B cell (primary cell): ENCODE data around the gene CBX7. TPM values are rescaled to one million over a fixed set of nuclear protein-coding genes. Genes with fewer than 3 reads are reported as not detected.

Experiments used
- ATAC-seq: fragments of 200-7000 bp; cut with Tn5 transposase; one replicate; pipeline ENCODE4 v1.10.0; 2021; ENCODE audit warnings: low read depth, mild to moderate bottlenecking, moderate number of reproducible peaks, moderate library complexity
- CTCF ChIA-PET: fragments of 350-600 bp; sonication (Branson Sonifier 250); formaldehyde crosslinking; loops from one replicate; lab custom pipeline; 2021; ENCODE audit warnings: antibody characterized with exemption, inconsistent platforms; lab: Charles Lee
- POLR2A ChIA-PET: fragments of 350-600 bp; sonication (Branson Sonifier 250); formaldehyde crosslinking; loops from one replicate; lab custom pipeline; 2021; ENCODE audit warnings: antibody characterized with exemption; lab: Charles Lee
- DNase-seq: peaks from one replicate; pipeline ENCODE4 v3.0.0; 2013
- H2AFZ ChIP-seq: 2 replicates; pipeline ENCODE4 v1.6.1; 2012; ENCODE audit warnings: mild to moderate bottlenecking, low read depth, low read length; ENCODE audit not compliant: insufficient read depth, poor library complexity, severe bottlenecking
- H3K27ac ChIP-seq, 2 donors: 1 replicate in 1 of 2; 2 replicates in 1 of 2; pipeline ENCODE4 v1.5.1; 2012 to 2013; ENCODE audit warnings: low read length in 2 of 2, mild to moderate bottlenecking in 2 of 2, moderate library complexity in 1 of 2
- H3K27me3 ChIP-seq, 4 experiments: fragments of 200-600 bp in 1 of 4; sonication (generic) in 1 of 4; replicated peaks in 1 of 4; 1 replicate in 2 of 4; 2 replicates in 2 of 4; pipeline versions ENCODE4 v1.6.1 to v1.7.0; 2013 to 2016; ENCODE audit warnings: low read length in 3 of 4, mild to moderate bottlenecking in 2 of 4, mixed read lengths in 1 of 4, moderate library complexity in 1 of 4; ENCODE audit not compliant: insufficient read depth in 4 of 4, control insufficient read depth in 3 of 4; ENCODE audit errors: control extremely low read depth in 1 of 4
- H3K36me3 ChIP-seq, 2 experiments: replicated peaks in 1 of 2; 1 replicate in 1 of 2; 2 replicates in 1 of 2; pipeline versions ENCODE4 v1.6.1 to v1.7.1; 2013; ENCODE audit warnings: low read length in 1 of 2; ENCODE audit not compliant: insufficient read depth in 2 of 2, control insufficient read depth in 1 of 2; ENCODE audit errors: control extremely low read depth in 1 of 2, extremely low read depth in 1 of 2
- H3K4me1 ChIP-seq, 2 donors: fragments of 200-600 bp in 1 of 2; sonication (generic) in 1 of 2; 1 replicate in 1 of 2; 2 replicates in 1 of 2; pipeline versions ENCODE4 v1.5.1 to v1.6.1; 2013 to 2017; ENCODE audit warnings: low read length in 2 of 2; ENCODE audit not compliant: control insufficient read depth in 2 of 2, insufficient read depth in 2 of 2
- H3K4me2 ChIP-seq: replicated peaks from 2 replicates; pipeline ENCODE3; 2012; ENCODE audit warnings: mild to moderate bottlenecking, low read depth, low read length; ENCODE audit not compliant: poor library complexity, severe bottlenecking
- H3K4me3 ChIP-seq, 5 experiments: fragments of 200-600 bp in 1 of 5; sonication (generic) in 1 of 5; 1 replicate in 3 of 5; 2 replicates in 2 of 5; pipeline versions ENCODE4 v1.5.1 to v1.7.0; 2011 to 2016; ENCODE audit warnings: low read length in 4 of 5, mild to moderate bottlenecking in 4 of 5, low read depth in 2 of 5, control low read depth in 1 of 5, moderate library complexity in 1 of 5; ENCODE audit not compliant: insufficient read depth in 1 of 5; ENCODE audit errors: control extremely low read depth in 1 of 5, extremely low read depth in 1 of 5
- H3K79me2 ChIP-seq: fragments of 200-600 bp; sonication (generic); one replicate; pipeline ENCODE4 v1.6.0; 2016; ENCODE audit warnings: low read length; ENCODE audit not compliant: control insufficient read depth, insufficient read depth
- H3K9ac ChIP-seq: fragments of 200-600 bp; sonication (generic); 2 replicates; pipeline ENCODE4 v1.6.1; 2017; ENCODE audit warnings: mild to moderate bottlenecking, low read length, moderate library complexity
- H3K9me3 ChIP-seq, 3 donors: one replicate each; pipeline versions ENCODE4 v1.6.1 to v1.7.1; 2013; ENCODE audit warnings: low read length in 2 of 3; ENCODE audit not compliant: control insufficient read depth in 2 of 3, insufficient read depth in 1 of 3; ENCODE audit errors: control extremely low read depth in 1 of 3
- H4K20me1 ChIP-seq: 2 replicates; pipeline ENCODE4 v1.6.0; 2012; ENCODE audit warnings: mild to moderate bottlenecking, low read length; ENCODE audit not compliant: insufficient read depth, control insufficient read depth, poor library complexity, severe bottlenecking
- H3K27ac Mint-ChIP-seq: one replicate; pipeline ENCODE4 v1.8.0; 2021; ENCODE audit warnings: mixed read lengths
- H3K27me3 Mint-ChIP-seq: one replicate; pipeline ENCODE4 v1.8.0; 2021; ENCODE audit warnings: mixed read lengths
- H3K4me1 Mint-ChIP-seq: one replicate; pipeline ENCODE4 v1.8.0; 2021; ENCODE audit warnings: mixed read lengths
- H3K4me3 Mint-ChIP-seq: one replicate; pipeline ENCODE4 v1.8.0; 2021; ENCODE audit warnings: mixed read lengths
- H3K9me3 Mint-ChIP-seq: one replicate; pipeline ENCODE4 v1.8.0; 2022; ENCODE audit warnings: mixed read lengths; ENCODE audit not compliant: insufficient read depth
- CTCF ChIP-seq: fragments of 200-600 bp; IDR thresholded peaks from one replicate; pipeline ENCODE4 v1.8.0; 2022; ENCODE audit warnings: antibody characterized with exemption, mild to moderate bottlenecking
- EZH2 ChIP-seq: IDR thresholded peaks from 2 replicates; pipeline ENCODE4 v1.6.1; 2012; ENCODE audit warnings: borderline replicate concordance, low read depth, mild to moderate bottlenecking, moderate library complexity, low read length; ENCODE audit not compliant: insufficient read depth, poor library complexity, severe bottlenecking
- WGBS: methylation state at CpG from one replicate; pipeline ENCODE4 v1.1.5; 2013; ENCODE audit warnings: missing lambda C conversion rate; ENCODE audit not compliant: insufficient coverage; 5-methylcytosine and 5-hydroxymethylcytosine counted together
- intact Hi-C: fragments of 100-400 bp; cut with micrococcal nuclease; formaldehyde crosslinking; loops from one replicate; pipeline ENCODE4 v1.10.0; 2022
- polyA plus RNA-seq: library from polyadenylated mRNA; depleted of rRNA; stranded (reverse); fragments of >200 nt; gene quantifications from 2 replicates; pipeline ENCODE4 v1.2.3, GENCODE V29; 2012
- total RNA-seq, 2 donors: library from RNA; stranded (reverse); fragments of 120-200 nt in 1 of 2; gene quantifications; 1 replicate in 1 of 2; 2 replicates in 1 of 2; pipeline versions ENCODE4 v1.2.3 to v1.2.4, GENCODE V29; 2013 to 2022

Gene CBX7
- total and polyA plus RNA-seq, 2 donors (not counting 1 experiment from before 2014, with no cell fraction given): 83.6 to 141 TPM

DNA sequence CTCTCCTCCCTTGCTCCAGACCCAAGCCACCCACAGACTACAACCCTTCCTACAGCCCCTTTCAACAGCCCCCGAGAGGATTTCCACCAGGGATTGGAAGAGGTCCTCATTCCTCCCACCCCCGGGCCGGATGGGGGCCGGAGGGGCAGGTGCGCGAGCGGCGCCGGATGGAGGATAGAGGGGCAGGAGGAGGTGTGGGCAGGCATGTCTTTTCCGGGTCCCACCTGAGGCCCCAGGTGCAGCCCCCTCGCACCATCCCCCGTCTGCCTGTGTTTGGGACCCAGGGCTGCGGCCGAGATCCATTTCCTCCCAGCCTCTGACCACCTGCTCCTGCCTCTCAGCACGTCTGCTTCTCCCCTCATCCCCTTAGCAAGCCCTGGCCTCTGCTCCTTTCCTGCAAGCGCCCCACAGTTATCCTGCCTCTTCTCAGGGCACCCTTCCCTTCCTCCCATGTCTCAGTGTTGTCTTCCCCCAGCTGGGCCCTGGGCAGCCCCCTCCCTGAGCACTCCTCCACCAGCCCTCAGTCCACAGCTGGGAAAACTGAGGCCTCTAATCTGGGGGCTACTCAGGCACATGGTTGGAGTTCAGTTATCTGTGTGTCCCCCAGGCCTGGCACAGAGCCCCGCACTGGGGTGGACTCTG, 19.3 kb upstream of the CBX7 start:
- no peaks in the 10 kb centered on the region for H3K36me3 ChIP-seq

More for the DNA sequence above, 19.3 kb upstream of the CBX7 start:
- H4K20me1 ChIP-seq: no peaks in the 10 kb centered on the region
- H3K4me1 ChIP-seq: peaks cover 32 to 45% of the 10 kb centered on the region in 2 donors
- H3K4me2 ChIP-seq: peak overlapping the region; percentile 83
- H3K4me1 Mint-ChIP-seq: peaks cover 40% of the 10 kb centered on the region
- H2AFZ ChIP-seq: peak overlapping the region; percentile 83
- ChIA-PET POLR2A (interaction anchor here (1.0 to 2.4 kb wide), 7 partner anchors 19 to 362 kb away, joined by 3 to 17 read pairs (median 8); partner anchors contain the start of genes ATF4, CBX7 and RPL3), CTCF (interaction anchor here (0.5 to 11.3 kb wide), 34 partner anchors 8 to 865 kb away, joined by 3 to 171 read pairs (median 4); partner anchors contain the start of genes ATF4, CBX7, RPL3 and RPS19BP1)
- WGBS: 74% methylated on average over 8 of the region's 17 CpGs
- no peaks in the 10 kb centered on the region for H3K27me3 ChIP-seq
- H3K27ac Mint-ChIP-seq: peak overlapping the region; percentile 92
- H3K9me3 Mint-ChIP-seq: no peaks in the 10 kb centered on the region
- ATAC-seq: no peak
- peak overlapping the region in 1 of 5 experiments; percentile 50 for H3K4me3 ChIP-seq
- peaks cover 3% of the 10 kb centered on the region for H3K27me3 Mint-ChIP-seq
- no peaks in the 10 kb centered on the region for H3K9me3 ChIP-seq
- peak; percentile 21 for DNase-seq
- intact Hi-C loops: loop anchor here (1.0 to 5.0 kb wide), 4 partner anchors 81 to 865 kb away; no protein-coding TSS in a partner anchor
- peak overlapping the region; percentile 58 for H3K9ac ChIP-seq
- peak overlapping the region; percentile 44 to 81 for H3K27ac ChIP-seq
- TF ChIP-seq CTCF (no peak), EZH2 (no peak)
- H3K79me2 ChIP-seq: no peaks in the 10 kb centered on the region
- H3K4me3 Mint-ChIP-seq: peak overlapping the region; percentile 88
